Activated T-helper 9 cell treated with anti-CD3 and anti-CD28 coated beads, Interleukin-2, amount 50 U/mL, for 16 hours (primary cell): ENCODE data around the gene PCDHGA4.
"Not testable (repeated sequence)": the region's sequence is repeated elsewhere in the genome, so short reads cannot be mapped to it uniquely, and the experiment has no call there.

Experiments
- DNase-seq: peaks from one replicate; pipeline ENCODE4 v3.0.0-alpha.2; 2020; ENCODE audit warnings: low read depth

PCDHGA4 gene

DNA sequence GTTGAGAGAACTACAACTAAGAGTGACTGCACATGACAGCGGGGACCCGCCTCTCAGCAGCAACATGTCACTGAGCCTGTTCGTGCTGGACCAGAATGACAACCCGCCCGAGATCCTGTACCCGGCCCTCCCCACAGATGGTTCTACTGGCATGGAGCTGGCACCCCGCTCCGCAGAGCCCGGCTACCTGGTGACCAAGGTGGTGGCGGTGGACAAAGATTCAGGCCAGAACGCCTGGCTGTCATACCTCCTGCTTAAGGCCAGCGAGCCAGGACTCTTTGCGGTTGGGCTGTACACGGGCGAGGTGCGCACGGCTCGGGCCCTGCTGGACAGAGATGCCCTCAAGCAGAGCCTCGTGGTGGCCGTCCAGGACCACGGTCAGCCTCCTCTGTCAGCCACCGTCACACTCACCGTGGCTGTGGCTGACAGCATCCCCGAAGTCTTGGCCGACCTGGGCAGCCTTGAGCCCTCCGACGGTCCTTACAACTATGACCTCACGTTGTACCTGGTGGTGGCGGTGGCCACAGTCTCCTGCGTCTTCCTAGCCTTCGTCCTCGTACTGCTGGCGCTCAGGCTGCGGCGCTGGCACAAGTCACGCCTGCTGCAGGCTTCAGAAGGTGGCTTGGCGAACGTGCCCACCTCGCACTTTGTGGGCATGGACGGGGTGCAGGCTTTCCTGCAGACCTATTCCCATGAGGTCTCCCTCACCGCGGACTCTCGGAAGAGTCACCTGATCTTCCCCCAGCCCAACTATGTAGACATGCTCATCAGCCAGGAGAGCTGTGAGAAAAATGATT lies 29.8 kb downstream of the PCDHGA4 start:
- DNase-seq = no peak

DNA sequence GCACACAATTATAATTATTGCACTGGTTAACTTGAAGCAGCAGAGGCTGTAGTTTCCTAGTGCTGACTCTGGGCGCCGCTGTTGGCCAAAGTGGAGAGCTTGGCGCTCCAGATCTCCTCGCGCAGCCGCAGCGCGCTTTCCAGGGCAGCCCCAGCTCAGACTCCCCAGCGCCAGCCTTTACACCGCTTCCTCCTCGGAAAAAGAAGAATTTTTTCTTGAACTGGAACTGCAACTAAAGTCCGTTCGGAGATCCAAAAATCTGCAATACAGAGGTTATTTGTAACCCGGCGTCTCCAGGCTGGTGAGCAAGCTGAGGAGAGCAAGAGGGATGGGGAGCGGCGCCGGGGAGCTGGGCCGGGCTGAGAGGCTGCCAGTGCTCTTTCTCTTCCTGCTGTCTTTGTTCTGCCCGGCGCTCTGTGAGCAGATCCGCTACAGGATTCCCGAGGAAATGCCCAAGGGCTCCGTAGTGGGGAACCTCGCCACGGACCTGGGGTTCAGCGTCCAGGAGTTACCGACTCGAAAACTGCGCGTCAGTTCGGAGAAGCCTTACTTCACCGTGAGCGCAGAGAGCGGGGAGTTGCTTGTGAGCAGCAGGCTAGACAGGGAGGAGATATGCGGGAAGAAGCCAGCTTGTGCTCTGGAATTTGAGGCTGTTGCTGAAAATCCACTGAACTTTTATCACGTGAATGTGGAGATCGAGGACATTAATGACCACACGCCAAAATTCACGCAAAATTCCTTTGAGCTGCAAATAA lies 32.9 kb downstream of the PCDHGA4 start, which contains the start of gene PCDHGB4:
TSS of gene PCDHGB4 (plus strand) at position 142 of the 755 bp plus-strand sequence. CDS start at position 329, 187 bp downstream.
- DNase-seq = not testable (repeated sequence)

DNA sequence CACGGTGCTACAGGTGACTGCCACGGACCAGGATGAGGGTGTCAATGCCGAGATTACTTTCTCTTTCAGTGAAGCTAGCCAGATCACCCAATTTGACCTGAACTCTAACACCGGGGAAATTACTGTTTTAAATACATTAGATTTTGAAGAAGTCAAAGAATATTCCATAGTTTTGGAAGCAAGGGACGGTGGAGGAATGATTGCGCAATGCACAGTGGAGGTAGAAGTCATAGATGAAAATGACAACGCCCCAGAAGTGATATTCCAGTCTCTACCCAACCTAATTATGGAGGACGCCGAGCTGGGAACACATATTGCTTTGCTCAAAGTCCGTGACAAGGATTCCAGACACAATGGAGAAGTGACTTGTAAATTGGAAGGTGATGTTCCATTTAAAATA lies 33.8 kb downstream of the PCDHGA4 start:
- no peak for DNase-seq

DNA sequence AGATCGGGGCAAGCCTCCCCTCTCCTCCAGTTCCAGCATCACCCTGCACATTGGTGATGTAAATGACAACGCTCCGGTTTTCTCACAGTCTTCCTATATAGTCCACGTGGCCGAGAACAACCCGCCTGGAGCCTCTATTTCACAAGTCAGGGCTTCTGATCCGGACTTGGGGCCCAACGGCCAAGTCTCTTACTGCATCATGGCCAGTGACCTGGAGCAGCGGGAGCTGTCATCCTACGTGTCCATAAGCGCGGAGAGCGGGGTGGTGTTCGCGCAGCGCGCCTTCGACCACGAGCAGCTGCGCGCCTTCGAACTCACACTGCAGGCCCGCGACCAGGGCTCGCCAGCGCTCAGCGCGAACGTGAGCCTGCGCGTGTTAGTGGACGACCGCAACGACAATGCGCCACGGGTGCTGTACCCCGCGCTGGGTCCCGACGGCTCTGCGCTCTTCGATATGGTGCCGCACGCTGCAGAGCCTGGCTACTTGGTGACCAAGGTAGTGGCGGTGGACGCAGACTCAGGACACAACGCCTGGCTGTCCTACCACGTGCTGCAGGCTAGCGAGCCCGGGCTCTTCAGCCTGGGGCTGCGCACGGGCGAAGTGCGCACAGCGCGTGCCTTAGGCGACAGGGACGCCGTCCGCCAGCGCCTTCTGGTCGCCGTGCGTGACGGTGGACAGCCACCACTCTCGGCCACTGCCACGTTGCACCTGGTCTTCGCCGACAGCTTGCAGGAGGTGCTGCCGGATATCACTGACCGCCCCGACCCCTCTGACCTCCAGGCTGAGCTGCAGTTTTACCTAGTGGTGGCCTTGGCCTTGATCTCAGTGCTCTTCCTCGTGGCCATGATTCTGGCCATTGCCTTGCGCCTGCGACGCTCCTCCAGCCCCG lies 34.6 kb downstream of the PCDHGA4 start:
- no peak for DNase-seq

DNA sequence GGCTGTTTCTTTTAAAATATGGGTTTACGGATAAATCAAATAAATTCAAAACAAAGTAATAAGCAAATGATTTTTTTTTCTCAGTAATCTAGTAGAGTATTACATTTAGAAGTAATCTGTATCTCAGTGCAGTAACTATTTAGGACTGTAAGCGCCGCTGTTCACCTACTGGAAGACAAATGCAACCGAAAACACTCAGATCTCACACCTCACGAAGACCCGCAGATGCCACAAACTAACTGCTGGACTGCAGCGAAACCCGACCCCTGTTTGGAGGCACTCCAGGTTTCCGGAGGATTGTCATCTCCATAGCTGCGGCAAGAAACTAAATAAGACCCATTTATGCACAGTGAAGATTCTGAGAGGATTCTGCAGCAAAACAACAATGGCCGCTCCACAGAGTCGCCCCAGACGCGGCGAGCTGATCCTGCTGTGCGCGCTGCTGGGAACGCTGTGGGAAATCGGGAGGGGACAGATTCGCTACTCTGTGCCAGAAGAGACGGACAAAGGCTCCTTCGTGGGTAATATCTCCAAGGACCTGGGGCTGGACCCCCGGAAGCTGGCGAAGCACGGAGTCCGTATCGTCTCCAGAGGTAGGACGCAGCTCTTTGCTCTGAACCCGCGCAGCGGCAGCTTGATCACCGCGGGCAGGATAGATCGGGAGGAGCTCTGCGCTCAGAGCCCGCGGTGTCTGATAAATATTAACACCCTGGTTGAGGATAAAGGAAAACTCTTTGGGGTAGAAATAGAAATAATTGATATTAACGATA lies 37.8 kb downstream of the PCDHGA4 start, which contains the start of gene PCDHGA8:
TSS of gene PCDHGA8 (plus strand) at position 205 of the 770 bp plus-strand sequence. CDS start at position 386, 181 bp downstream.
- DNase-seq = no peak

DNA sequence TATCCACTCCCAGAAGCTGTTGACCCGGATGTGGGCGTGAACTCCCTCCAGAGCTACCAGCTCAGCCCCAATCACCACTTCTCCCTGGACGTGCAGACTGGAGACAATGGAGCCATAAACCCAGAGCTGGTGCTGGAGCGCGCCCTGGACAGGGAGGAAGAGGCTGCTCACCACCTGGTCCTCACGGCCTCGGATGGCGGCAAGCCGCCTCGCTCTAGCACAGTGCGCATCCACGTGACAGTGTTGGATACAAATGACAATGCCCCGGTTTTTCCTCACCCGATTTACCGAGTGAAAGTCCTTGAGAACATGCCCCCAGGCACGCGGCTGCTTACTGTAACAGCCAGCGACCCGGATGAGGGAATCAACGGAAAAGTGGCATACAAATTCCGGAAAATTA lies 38.4 kb downstream of the PCDHGA4 start:
- no peak for DNase-seq

DNA sequence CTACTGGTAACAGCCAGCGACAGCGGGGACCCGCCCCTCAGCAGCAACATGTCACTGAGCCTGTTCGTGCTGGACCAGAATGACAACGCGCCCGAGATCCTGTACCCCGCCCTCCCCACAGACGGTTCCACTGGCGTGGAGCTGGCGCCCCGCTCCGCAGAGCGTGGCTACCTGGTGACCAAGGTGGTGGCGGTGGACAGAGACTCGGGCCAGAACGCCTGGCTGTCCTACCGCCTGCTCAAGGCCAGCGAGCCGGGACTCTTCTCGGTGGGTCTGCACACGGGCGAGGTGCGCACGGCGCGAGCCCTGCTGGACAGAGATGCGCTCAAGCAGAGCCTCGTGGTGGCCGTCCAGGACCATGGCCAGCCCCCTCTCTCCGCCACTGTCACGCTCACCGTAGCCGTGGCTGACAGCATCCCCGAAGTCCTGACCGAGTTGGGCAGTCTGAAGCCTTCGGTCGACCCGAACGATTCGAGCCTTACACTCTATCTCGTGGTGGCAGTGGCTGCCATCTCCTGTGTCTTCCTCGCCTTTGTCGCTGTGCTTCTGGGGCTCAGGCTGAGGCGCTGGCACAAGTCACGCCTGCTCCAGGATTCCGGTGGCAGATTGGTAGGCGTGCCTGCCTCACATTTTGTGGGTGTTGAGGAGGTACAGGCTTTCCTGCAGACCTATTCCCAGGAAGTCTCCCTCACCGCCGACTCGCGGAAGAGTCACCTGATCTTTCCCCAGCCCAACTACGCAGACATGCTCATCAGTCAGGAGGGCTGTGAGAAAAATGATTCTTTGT lies 39.8 kb downstream of the PCDHGA4 start:
- DNase-seq = not testable (repeated sequence)

DNA sequence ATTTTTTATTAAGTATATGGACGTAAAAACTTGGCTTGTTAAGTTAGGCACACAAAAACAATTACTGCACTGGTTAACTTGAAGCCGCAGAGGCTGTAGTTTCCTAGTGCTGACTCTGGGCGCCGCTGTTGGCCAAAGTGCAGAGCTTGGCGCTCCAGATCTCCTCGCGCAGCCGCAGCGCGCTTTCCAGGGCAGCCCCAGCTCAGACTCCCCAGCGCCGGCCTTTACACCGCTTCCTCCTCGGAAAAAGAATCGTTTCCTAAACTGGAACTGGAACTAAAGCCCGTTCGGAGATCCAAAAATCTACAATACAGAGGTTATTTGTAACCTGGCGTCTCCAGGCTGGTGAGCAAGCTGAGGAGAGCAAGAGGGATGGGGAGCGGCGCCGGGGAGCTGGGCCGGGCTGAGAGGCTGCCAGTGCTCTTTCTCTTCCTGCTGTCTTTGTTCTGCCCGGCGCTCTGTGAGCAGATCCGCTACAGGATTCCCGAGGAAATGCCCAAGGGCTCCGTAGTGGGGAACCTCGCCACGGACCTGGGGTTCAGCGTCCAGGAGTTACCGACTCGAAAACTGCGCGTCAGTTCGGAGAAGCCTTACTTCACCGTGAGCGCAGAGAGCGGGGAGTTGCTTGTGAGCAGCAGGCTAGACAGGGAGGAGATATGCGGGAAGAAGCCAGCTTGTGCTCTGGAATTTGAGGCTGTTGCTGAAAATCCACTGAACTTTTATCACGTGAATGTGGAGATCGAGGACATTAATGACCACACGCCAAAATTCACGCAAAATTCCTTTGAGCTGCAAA lies 43.1 kb downstream of the PCDHGA4 start, which contains the start of gene PCDHGB5:
TSS of gene PCDHGB5 (plus strand) at position 192 of the 796 bp plus-strand sequence. CDS start at position 373, 181 bp downstream.
- not testable (repeated sequence) for DNase-seq

DNA sequence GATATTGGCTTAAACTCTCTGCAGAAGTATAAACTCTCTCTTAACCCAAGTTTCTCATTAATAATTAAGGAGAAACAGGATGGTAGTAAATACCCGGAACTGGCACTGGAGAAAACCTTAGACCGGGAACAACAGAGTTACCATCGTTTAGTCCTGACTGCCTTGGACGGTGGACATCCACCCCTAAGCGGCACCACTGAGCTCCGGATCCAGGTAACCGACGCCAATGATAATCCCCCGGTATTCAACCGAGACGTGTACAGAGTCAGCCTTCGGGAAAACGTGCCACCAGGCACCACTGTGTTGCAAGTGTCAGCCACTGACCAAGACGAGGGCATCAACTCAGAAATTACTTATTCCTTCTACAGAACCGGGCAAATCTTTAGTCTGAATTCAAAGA lies 43.8 kb downstream of the PCDHGA4 start:
- DNase-seq = no peak

DNA sequence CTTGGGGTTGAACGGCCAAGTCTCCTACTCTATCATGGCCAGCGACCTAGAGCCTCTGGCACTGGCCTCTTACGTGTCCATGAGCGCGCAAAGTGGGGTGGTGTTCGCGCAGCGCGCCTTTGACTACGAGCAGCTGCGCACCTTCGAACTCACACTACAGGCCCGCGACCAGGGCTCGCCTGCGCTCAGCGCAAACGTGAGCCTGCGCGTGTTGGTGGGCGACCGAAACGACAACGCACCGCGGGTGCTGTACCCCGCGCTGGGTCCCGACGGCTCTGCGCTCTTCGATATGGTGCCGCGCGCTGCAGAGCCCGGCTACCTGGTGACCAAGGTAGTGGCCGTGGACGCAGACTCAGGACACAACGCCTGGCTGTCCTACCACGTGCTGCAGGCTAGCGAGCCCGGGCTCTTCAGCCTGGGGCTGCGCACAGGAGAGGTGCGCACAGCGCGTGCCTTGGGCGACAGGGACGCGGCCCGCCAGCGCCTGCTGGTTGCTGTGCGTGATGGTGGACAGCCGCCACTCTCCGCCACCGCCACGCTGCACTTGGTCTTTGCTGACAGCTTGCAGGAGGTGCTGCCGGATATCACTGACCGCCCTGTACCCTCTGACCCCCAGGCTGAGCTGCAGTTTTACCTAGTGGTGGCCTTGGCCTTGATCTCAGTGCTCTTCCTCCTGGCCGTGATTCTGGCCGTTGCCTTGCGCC lies 44.9 kb downstream of the PCDHGA4 start:
- no peak for DNase-seq

DNA sequence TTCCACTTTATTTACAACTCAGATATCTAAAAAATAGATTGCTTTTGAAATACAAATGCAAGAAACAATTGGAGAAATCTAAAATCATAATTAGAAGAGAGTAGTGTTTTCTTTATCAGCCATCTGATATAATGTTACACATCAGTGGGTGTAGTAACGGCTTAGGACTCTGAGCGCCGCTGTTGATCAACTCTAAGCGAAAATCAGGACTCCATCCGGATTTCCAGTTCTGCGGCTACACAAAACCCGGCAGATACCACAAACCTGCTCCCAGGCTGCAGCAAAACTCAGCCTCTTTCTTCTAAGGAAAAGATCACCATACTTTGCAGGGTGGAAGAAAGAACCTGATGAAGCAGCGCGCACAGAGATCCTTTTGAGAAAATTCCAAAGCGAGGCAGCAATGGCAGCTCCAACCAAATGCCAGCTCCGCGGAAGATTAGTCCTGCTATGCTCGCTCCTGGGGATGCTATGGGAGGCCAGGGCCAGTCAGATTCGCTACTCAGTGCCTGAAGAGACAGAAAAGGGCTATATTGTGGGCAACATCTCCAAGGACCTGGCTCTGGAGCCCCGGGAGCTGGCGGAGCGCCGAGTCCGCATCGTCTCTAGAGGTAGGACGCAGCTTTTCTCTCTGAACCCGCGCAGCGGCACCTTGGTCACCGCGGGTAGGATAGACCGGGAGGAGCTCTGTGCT lies 47.9 kb downstream of the PCDHGA4 start, which contains the start of gene PCDHGA9:
TSS of gene PCDHGA9 (plus strand) at position 226 of the 691 bp plus-strand sequence. CDS start at position 401, 175 bp downstream.
- DNase-seq = no peak

DNA sequence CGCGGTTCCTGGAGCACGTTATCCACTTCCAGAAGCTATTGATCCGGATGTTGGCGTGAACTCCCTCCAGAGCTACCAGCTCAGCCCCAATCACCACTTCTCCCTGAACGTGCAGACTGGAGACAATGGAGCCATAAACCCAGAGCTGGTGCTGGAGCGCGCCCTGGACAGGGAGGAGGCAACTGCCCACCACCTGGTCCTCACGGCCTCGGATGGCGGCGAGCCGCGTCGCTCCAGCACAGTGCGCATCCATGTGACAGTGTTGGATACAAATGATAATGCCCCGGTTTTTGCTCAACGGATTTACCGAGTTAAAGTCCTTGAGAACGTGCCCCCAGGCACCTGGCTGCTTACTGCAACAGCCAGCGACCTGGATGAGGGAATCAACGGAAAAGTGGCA lies 48.6 kb downstream of the PCDHGA4 start:
- no peak for DNase-seq
